Esophagus squamous epithelium (tissue), 5 donors: ENCODE measurements around the gene HS1BP3. TPM values are rescaled to one million over a fixed set of nuclear protein-coding genes. Genes with fewer than 3 reads are reported as not detected.

Experiments
- DNase-seq: peaks from one replicate; lab custom pipeline; 2025; lab: John Stamatoyannopoulos, UW
- H3K27ac ChIP-seq, 4 donors: fragments of 200-600 bp; sonication (generic); one replicate each; pipeline ENCODE4 v1.5.1; 2016 to 2019; ENCODE audit warnings: mild to moderate bottlenecking in 1 of 4
- H3K27me3 ChIP-seq, 4 donors: fragments of 200-600 bp; sonication (generic); 1 replicate in 3 of 4; 2 replicates in 1 of 4; pipeline versions ENCODE4 v1.5.1 to v1.6.0; 2017 to 2021; ENCODE audit warnings: antibody characterized with exemption in 1 of 4
- H3K36me3 ChIP-seq, 3 donors: fragments of 200-600 bp; sonication (generic); one replicate each; pipeline ENCODE4 v1.5.1; 2016 to 2019
- H3K4me1 ChIP-seq, 3 donors: fragments of 200-600 bp; sonication (generic); one replicate each; pipeline ENCODE4 v1.5.1; 2017 to 2019
- H3K4me3 ChIP-seq, 4 donors: fragments of 200-600 bp; sonication (generic); 1 replicate in 3 of 4; 2 replicates in 1 of 4; pipeline ENCODE4 v1.5.1; 2016 to 2019; ENCODE audit warnings: mild to moderate bottlenecking in 2 of 4, moderate library complexity in 1 of 4
- H3K9me3 ChIP-seq, 3 donors: fragments of 200-600 bp; sonication (generic); one replicate each; pipeline ENCODE4 v1.5.1; 2016 to 2019
- CTCF ChIP-seq, 6 experiments: fragments of 450-650 bp in 4 of 6; fragments of 200-600 bp in 2 of 6; sonication (generic) in 2 of 6; IDR thresholded peaks; one replicate each; pipeline ENCODE4 v1.5.1; 2016 to 2019; ENCODE audit warnings: antibody characterized with exemption in 6 of 6, mild to moderate bottlenecking in 4 of 6, moderate library complexity in 4 of 6
- POLR2A ChIP-seq, 4 donors: fragments of 450-650 bp; IDR thresholded peaks; one replicate each; pipeline ENCODE4 v1.6.1; 2017; ENCODE audit warnings: antibody characterized with exemption in 4 of 4, mild to moderate bottlenecking in 4 of 4, moderate library complexity in 3 of 4
- WGBS, 2 donors: methylation state at CpG; one replicate each; pipeline ENCODE4 v1.1.5; 2018; 5-methylcytosine and 5-hydroxymethylcytosine counted together
- intact Hi-C: fragments of 100-400 bp; cut with DNase I; formaldehyde crosslinking; loops from one replicate; pipeline ENCODE4 v1.15.0; 2022
- total RNA-seq, 4 donors: library from RNA; depleted of rRNA; stranded (reverse); fragments of >200 nt; gene quantifications; one replicate each; pipeline ENCODE4 v1.1.0, GENCODE V29; 2016
- donor health status: DM: yes; HTN: yes; CAD: no.

The HS1BP3 gene
- total RNA-seq, 4 donors from 2014 or later: 7.9 to 22.1 (median 16.9) TPM

DNA sequence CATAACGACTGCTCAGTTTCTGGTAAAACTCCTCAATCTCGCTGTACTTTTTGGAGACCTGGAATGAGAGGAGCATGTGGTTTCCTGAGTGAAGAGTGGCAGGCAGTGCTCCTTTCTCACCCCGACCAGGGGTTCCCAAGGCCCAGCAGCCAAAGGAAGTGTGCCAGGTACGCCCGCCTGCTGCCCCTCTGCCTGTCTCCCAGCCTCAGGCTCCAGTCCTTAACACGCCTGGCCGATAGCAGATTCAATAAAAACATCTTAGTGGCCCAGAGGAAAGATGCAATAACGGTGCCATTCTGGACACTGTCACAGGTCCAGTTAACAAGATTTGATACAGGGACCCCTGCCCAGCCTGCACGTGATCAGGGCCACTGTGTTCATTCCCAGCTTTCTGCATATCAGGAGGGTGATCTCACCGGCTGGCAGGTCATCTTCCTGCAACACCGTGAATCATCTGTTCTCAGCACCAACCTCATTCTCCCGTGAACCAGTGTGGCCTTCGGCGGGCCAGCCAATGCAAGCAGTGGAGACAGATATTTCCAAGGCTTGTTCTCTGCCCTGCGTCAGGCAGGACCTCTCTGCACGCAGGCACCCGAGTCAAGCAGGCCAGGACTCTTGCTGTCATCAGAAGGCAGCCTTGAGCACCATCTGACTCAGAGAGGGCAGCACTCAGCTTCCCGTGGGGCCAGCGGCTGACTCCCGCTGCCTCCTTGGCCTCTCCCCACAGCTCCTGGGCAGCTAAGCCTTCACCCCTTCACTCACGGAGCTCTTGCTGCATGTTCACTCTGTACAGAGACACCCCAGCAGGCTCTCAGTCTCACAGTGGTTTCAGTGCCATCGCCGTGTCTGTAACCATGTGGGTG is 9.5 kb downstream of the HS1BP3 start:
- no peaks in the 10 kb centered on the region for H3K9me3 ChIP-seq
- H3K27me3 ChIP-seq: no peaks in the 10 kb centered on the region
- H3K4me3 ChIP-seq: no peak overlapping the region
- TF ChIP-seq CTCF (IDR thresholded peaks at IDR 0.05): no peak
- no peak for TF ChIP-seq POLR2A (IDR thresholded peaks at IDR 0.05)
- H3K36me3 ChIP-seq: peaks cover 9 to 94% (median 13%) of the 10 kb centered on the region in 3 donors
- H3K27ac ChIP-seq: peak overlapping the region; percentile 51 to 86 (median 82)
- WGBS, 2 donors: 71 to 76% methylated on average over 10 to 15 of the region's 23 CpGs
- peaks cover 0 to 30% (median 12%) of the 10 kb centered on the region in 3 donors for H3K4me1 ChIP-seq
- intact Hi-C loops: loop anchor here (10.0 kb wide), 1 partner anchor 227 kb away; no protein-coding TSS in a partner anchor
- no peak for DNase-seq

DNA sequence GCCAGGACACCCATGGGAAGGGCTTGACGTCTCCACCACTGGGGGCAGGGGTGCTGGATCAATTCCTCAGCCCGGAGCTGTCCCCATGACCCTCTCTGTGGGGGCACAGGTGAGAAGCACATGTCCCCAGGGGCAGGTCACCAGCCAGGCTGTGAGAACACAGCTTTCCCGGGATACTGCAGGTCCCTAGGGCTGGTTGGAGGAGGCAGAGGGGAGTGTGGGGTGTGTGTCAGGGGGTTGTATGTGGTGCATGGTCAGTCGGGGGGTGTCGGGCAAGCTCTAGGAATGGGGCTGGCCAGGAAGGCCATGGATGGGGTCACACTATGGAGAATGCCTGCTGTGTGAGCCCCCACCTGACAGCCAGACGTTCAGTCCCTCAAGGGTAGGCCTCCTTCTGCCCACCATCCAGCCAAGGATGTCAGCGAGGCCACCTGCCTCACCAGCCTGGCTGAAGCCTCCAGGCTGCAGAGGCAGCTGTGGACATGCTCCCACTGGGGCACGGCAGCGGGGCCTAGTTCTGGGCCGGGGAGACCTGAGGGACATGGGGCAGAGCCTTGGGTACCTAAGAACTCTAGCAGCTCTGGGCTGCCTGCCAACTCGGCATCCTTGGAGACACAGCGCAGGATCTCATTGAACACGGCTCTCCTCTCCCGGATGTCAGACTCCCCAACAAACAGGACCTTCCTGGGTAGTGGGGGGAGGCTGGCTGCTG is 10.3 kb downstream of the HS1BP3 start:
- Histone ChIP-seq H3K4me1 (peaks cover 1 to 38% (median 17%) of the 10 kb centered on the region in 3 donors), H3K4me3 (no peak overlapping the region), H3K9me3 (no peaks in the 10 kb centered on the region), H3K27me3 (no peaks in the 10 kb centered on the region), H3K36me3 (peaks cover 9 to 92% (median 12%) of the 10 kb centered on the region in 3 donors), H3K27ac (peak overlapping the region; percentile 51 to 86 (median 82))
- no peak for DNase-seq
- WGBS, 2 donors: 76 to 81% methylated on average over 6 of the region's 14 CpGs
- TF ChIP-seq POLR2A (IDR thresholded peaks at IDR 0.05) (no peak), CTCF (IDR thresholded peaks at IDR 0.05) (no peak)
- intact Hi-C loops: loop anchor here (10.0 kb wide), 1 partner anchor 226 kb away; no protein-coding TSS in a partner anchor

DNA sequence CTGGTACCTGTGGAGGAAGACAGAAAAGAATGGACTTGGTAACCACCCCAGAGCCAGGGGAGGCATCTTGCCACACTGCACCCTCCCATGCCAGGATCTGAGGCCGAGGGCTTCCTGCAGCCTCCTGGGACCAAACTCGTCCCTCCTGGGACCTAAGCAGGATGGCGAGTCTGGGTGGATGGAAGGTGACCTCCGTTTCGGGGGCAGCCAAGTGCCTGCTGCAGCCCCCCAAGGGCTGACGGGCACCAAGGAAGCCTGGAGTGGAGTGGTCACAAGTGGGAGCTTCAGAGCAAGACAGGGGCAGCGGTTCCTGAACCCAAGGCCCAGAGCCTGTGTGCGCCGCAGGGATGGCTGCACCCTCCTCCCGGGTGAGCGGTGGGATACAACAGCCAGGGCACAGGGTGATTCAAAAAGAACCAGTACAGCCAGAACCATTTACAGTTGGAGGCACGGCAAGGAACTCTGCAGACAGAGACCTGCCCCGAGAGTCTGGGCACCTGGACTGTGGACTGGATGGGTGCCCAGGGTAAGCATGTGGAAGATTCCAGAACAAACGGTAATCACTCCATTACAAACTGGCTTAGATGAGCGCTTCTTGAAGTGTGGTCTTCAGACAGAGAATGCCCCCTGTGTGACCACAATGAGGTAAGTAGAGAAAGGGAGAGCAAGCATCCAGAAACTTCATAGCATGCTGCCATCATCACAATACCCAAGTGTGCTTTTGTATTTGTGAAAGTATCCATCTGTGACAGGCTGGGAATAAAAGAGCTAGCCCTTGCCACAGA is 12.1 kb downstream of the HS1BP3 start:
- Histone ChIP-seq H3K9me3 (no peaks in the 10 kb centered on the region), H3K4me1 (peaks cover 11 to 55% (median 31%) of the 10 kb centered on the region in 3 donors), H3K4me3 (no peak overlapping the region), H3K27ac (peak overlapping the region; percentile 67 to 86 (median 82)), H3K36me3 (peaks cover 3 to 74% (median 9%) of the 10 kb centered on the region in 3 donors), H3K27me3 (no peaks in the 10 kb centered on the region)
- intact Hi-C loops: loop anchor here (5.0 kb wide), 1 partner anchor 197 kb away; no protein-coding TSS in a partner anchor
- DNase-seq: no peak
- WGBS, 2 donors: 67 to 79% methylated on average over 4 to 7 of the region's 15 CpGs
- TF ChIP-seq CTCF (IDR thresholded peaks at IDR 0.05) (no peak), POLR2A (IDR thresholded peaks at IDR 0.05) (no peak)

DNA sequence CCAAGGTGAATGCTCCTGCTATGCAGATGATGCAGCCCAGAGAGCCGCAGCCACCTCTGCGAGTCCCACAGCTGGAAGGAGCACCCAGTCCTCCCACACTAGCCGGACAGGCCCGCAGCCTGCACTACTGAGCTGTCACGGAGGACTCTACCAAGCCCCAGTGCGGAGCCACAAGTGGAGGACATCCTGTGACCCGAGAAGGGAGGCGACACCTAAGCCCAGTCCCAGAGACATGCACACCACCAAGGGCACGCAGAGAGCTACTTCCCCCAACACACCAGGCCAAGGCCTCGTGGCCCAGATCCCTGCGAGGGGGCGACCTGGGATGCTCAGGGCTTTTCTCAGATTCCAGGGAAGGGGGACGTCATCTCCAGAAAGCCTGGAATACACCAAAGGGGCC is 12.9 kb downstream of the HS1BP3 start:
- no peaks in the 10 kb centered on the region for H3K27me3 ChIP-seq
- peaks cover 3 to 66% (median 9%) of the 10 kb centered on the region in 3 donors for H3K36me3 ChIP-seq
- no peak for DNase-seq
- no peak for TF ChIP-seq POLR2A (IDR thresholded peaks at IDR 0.05)
- no peak for TF ChIP-seq CTCF (IDR thresholded peaks at IDR 0.05)
- H3K4me1 ChIP-seq: peaks cover 11 to 63% (median 35%) of the 10 kb centered on the region in 3 donors
- WGBS, 2 donors: 91 to 95% methylated on average over 4 to 11 of the region's 13 CpGs
- intact Hi-C loops: loop anchor here (5.0 kb wide), 1 partner anchor 196 kb away; no protein-coding TSS in a partner anchor
- no peak overlapping the region for H3K4me3 ChIP-seq
- no peaks in the 10 kb centered on the region for H3K9me3 ChIP-seq
- peak overlapping the region; percentile 67 to 86 (median 82) for H3K27ac ChIP-seq
